ENCODE measurements around the gene IDH3G. TPM values are rescaled to one million over a fixed set of nuclear protein-coding genes. Genes with fewer than 3 reads are reported as not detected.

Gene IDH3G
- total RNA-seq, 1 donor from 2014 or later, result 118 TPM

- peak overlapping the region; percentile 42 to 54 for H3K4me3 ChIP-seq
- peak in 1 of 2 donors; percentile 79 for DNase-seq (ENCODE audit: extremely low spot score in 2 of 2)
- no peaks in the 10 kb centered on the region for H3K36me3 ChIP-seq
Observed at GRCh38 chrX:153828308-153828707, 34.1 kb upstream of the IDH3G start.

GRCh38 chrX:153827903-153828302 lies 33.7 kb upstream of the IDH3G start:
- intact Hi-C loops (cut with DNase I), result no loop called here
- no peaks in the 10 kb centered on the region for H3K36me3 ChIP-seq
- TF ChIP-seq POLR2AphosphoS5 (IDR thresholded peaks at IDR 0.05; ENCODE audit: insufficient read depth in 1 of 2, low read depth in 1 of 2) (no peak), POLR2A (IDR thresholded peaks at IDR 0.05) (no peak), CTCF (IDR thresholded peaks at IDR 0.05) (no peak)
- no peaks in the 10 kb centered on the region for H3K27me3 ChIP-seq
- peaks cover 14% of the 10 kb centered on the region for H3K4me1 ChIP-seq
- H3K27ac ChIP-seq, result no peak overlapping the region
- peak in 1 of 2 donors; percentile 64 for DNase-seq (ENCODE audit: extremely low spot score in 2 of 2)
- H3K9me3 ChIP-seq, result no peaks in the 10 kb centered on the region
- H3K4me3 ChIP-seq, result peak overlapping the region; percentile 42 to 54

More at GRCh38 chrX:153828308-153828707, 34.1 kb upstream of the IDH3G start:
- no peak overlapping the region for H3K27ac ChIP-seq
- no peak for TF ChIP-seq POLR2AphosphoS5 (IDR thresholded peaks at IDR 0.05; ENCODE audit: insufficient read depth in 1 of 2, low read depth in 1 of 2)
- TF ChIP-seq POLR2A (IDR thresholded peaks at IDR 0.05), result no peak
- no peak for TF ChIP-seq CTCF (IDR thresholded peaks at IDR 0.05)
- peaks cover 14% of the 10 kb centered on the region for H3K4me1 ChIP-seq
- H3K9me3 ChIP-seq, result no peaks in the 10 kb centered on the region
- intact Hi-C loops (cut with DNase I), result no loop called here
- H3K27me3 ChIP-seq, result no peaks in the 10 kb centered on the region

- no peak for DNase-seq (ENCODE audit: extremely low spot score in 2 of 2)
- no peaks in the 10 kb centered on the region for H3K27me3 ChIP-seq
- H3K4me3 ChIP-seq, result no peak overlapping the region
- TF ChIP-seq POLR2A (IDR thresholded peaks at IDR 0.05) (no peak), POLR2AphosphoS5 (IDR thresholded peaks at IDR 0.05; ENCODE audit: insufficient read depth in 1 of 2, low read depth in 1 of 2) (no peak), CTCF (IDR thresholded peaks at IDR 0.05) (no peak)
- peaks cover 14% of the 10 kb centered on the region for H3K4me1 ChIP-seq
- no peaks in the 10 kb centered on the region for H3K36me3 ChIP-seq
- H3K9me3 ChIP-seq, result no peaks in the 10 kb centered on the region
- intact Hi-C loops (cut with DNase I), result no loop called here
- no peak overlapping the region for H3K27ac ChIP-seq
Observed at GRCh38 chrX:153827016-153827415, 32.8 kb upstream of the IDH3G start.

GRCh38 chrX:153825042-153825441 lies 30.9 kb upstream of the IDH3G start:
- DNase-seq (ENCODE audit: extremely low spot score in 2 of 2), result peak in 1 of 2 donors; percentile 69
- intact Hi-C loops (cut with DNase I), result no loop called here
- no peak overlapping the region for H3K27ac ChIP-seq
- no peaks in the 10 kb centered on the region for H3K27me3 ChIP-seq
- no peaks in the 10 kb centered on the region for H3K9me3 ChIP-seq
- H3K4me1 ChIP-seq, result peaks cover 12% of the 10 kb centered on the region
- H3K36me3 ChIP-seq, result no peaks in the 10 kb centered on the region
- TF ChIP-seq CTCF (IDR thresholded peaks at IDR 0.05), result no peak
- no peak for TF ChIP-seq POLR2AphosphoS5 (IDR thresholded peaks at IDR 0.05; ENCODE audit: insufficient read depth in 1 of 2, low read depth in 1 of 2)
- no peak for TF ChIP-seq POLR2A (IDR thresholded peaks at IDR 0.05)
- H3K4me3 ChIP-seq, result no peak overlapping the region

- TF ChIP-seq POLR2AphosphoS5 (IDR thresholded peaks at IDR 0.05; ENCODE audit: insufficient read depth in 1 of 2, low read depth in 1 of 2), result no peak
- no peak for TF ChIP-seq POLR2A (IDR thresholded peaks at IDR 0.05)
- TF ChIP-seq CTCF (IDR thresholded peaks at IDR 0.05), result no peak
- intact Hi-C loops (cut with DNase I), result no loop called here
Observed at GRCh38 chrX:153824348-153824747, 30.2 kb upstream of the IDH3G start.

More at GRCh38 chrX:153824348-153824747, 30.2 kb upstream of the IDH3G start:
- Histone ChIP-seq H3K4me1 (peaks cover 5% of the 10 kb centered on the region), H3K36me3 (no peaks in the 10 kb centered on the region), H3K27ac (no peak overlapping the region), H3K4me3 (no peak overlapping the region), H3K9me3 (no peaks in the 10 kb centered on the region), H3K27me3 (no peaks in the 10 kb centered on the region)
- peak in 1 of 2 donors; percentile 79 for DNase-seq (ENCODE audit: extremely low spot score in 2 of 2)
